Nephron progenitor cell (in vitro differentiated cells): Measurements from ENCODE around the gene AP1M2.

Source experiments
- DNase-seq: peaks from one replicate; pipeline ENCODE4 v3.0.0; 2021
- H3K27ac Mint-ChIP-seq: 2 replicates; pipeline ENCODE4 v1.8.0; 2021; ENCODE audit warnings: mild to moderate bottlenecking, moderate library complexity, mixed read lengths
- H3K27me3 Mint-ChIP-seq: 2 replicates; pipeline ENCODE4 v1.8.0; 2021; ENCODE audit warnings: mild to moderate bottlenecking, low read depth, mixed read lengths; ENCODE audit not compliant: poor library complexity
- H3K36me3 Mint-ChIP-seq: 2 replicates; pipeline ENCODE4 v1.8.0; 2021; ENCODE audit warnings: low read depth, mixed read lengths
- H3K4me1 Mint-ChIP-seq: 2 replicates; pipeline ENCODE4 v1.8.0; 2021; ENCODE audit warnings: mixed read lengths
- H3K4me3 Mint-ChIP-seq: 2 replicates; pipeline ENCODE4 v1.8.0; 2021; ENCODE audit warnings: mild to moderate bottlenecking, moderate library complexity, mixed read lengths
- H3K9me3 Mint-ChIP-seq: 2 replicates; pipeline ENCODE4 v1.8.0; 2021; ENCODE audit warnings: mild to moderate bottlenecking, moderate library complexity, mixed read lengths
- TF ChIP-seq, protein P1 (sequence below): fragments of 200-600 bp; sonication (generic); IDR thresholded peaks from 2 replicates; pipeline ENCODE4 v1.5.0; 2021; ENCODE audit warnings: antibody characterized with exemption

Gene AP1M2

GRCh38 chr19:10603873-10604459, 16.9 kb upstream of the AP1M2 start:
- peak overlapping the region; percentile 88 for H3K4me3 Mint-ChIP-seq
- no peak for DNase-seq
- peaks cover 31% of the 10 kb centered on the region for H3K27me3 Mint-ChIP-seq
- H3K4me1 Mint-ChIP-seq = peaks cover 19% of the 10 kb centered on the region
- TF ChIP-seq, protein P1, sequence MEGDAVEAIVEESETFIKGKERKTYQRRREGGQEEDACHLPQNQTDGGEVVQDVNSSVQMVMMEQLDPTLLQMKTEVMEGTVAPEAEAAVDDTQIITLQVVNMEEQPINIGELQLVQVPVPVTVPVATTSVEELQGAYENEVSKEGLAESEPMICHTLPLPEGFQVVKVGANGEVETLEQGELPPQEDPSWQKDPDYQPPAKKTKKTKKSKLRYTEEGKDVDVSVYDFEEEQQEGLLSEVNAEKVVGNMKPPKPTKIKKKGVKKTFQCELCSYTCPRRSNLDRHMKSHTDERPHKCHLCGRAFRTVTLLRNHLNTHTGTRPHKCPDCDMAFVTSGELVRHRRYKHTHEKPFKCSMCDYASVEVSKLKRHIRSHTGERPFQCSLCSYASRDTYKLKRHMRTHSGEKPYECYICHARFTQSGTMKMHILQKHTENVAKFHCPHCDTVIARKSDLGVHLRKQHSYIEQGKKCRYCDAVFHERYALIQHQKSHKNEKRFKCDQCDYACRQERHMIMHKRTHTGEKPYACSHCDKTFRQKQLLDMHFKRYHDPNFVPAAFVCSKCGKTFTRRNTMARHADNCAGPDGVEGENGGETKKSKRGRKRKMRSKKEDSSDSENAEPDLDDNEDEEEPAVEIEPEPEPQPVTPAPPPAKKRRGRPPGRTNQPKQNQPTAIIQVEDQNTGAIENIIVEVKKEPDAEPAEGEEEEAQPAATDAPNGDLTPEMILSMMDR = no peak
- no peaks in the 10 kb centered on the region for H3K9me3 Mint-ChIP-seq
- peak overlapping the region; percentile 91 for H3K27ac Mint-ChIP-seq
- H3K36me3 Mint-ChIP-seq = no peaks in the 10 kb centered on the region

GRCh38 chr19:10603084-10603872, 16.2 kb upstream of the AP1M2 start:
- Mint-ChIP-seq H3K4me3 (peak overlapping the region; percentile 88), H3K9me3 (no peaks in the 10 kb centered on the region), H3K36me3 (no peaks in the 10 kb centered on the region), H3K27ac (peak overlapping the region; percentile 91), H3K27me3 (peaks cover 37% of the 10 kb centered on the region), H3K4me1 (peaks cover 19% of the 10 kb centered on the region)
- DNase-seq = peak; percentile 33
- TF ChIP-seq, protein P1 = no peak

DNA sequence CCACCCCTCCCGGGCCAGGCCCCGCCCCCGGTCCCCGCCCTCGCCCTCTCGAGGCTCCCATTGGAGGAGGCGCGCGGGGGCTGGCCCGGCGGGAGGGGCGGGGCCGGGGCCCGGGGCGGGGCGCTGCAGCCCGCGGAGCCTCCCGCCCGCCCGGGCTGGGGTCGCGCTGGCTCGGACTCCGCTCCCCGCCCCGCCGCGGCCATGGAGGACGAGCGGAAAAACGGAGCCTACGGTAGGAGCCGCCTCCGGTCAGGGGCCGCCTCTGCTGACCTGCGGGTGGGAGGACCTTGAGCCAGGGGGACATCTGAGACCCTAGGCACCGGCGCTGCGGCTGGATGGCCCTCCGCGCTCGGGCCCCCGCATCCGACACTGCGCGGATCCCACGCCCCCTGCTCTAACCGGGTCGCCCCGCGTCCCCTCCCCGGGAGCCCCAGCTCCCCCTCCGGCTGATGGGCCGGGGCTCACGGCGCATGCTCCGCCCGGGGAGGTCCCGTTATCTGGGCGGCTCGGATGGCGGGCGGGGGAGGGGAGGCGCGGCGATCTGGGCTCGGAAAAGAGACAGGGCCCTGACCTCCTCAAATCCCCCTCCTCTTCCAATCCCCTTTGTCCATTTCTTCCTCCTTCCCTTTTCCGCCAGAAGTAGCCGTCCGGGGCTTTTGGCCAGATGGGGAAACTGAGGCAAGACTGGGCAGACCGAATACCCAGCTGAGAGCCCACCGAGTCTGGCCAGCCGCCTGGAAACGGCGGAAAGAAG, 15.4 kb upstream of the AP1M2 start:
- H3K36me3 Mint-ChIP-seq = no peaks in the 10 kb centered on the region
- no peaks in the 10 kb centered on the region for H3K9me3 Mint-ChIP-seq
- peak; percentile 90 for DNase-seq
- TF ChIP-seq, protein P1 = no peak
- peaks cover 19% of the 10 kb centered on the region for H3K4me1 Mint-ChIP-seq
- H3K27ac Mint-ChIP-seq = no peak overlapping the region
- H3K27me3 Mint-ChIP-seq = peaks cover 44% of the 10 kb centered on the region
- H3K4me3 Mint-ChIP-seq = peak overlapping the region; percentile 88

DNA sequence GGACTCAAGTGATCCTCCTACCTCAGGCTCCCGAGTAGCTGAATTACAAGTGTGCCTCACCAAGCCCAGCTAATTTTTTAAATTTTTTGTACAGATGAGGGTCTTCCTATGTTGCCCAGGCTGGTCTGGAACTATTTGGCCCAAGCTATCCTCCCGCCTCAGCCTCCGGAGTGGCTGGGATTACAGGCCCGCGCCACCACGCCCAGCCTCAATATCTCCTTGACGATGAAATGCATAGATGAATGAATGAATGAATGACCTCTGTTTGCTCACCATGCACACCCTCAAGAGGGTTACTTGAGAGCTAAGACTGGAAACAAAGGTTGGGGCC, 14.9 kb upstream of the AP1M2 start:
- Mint-ChIP-seq H3K4me1 (peaks cover 19% of the 10 kb centered on the region), H3K27me3 (peaks cover 50% of the 10 kb centered on the region), H3K36me3 (no peaks in the 10 kb centered on the region), H3K9me3 (no peaks in the 10 kb centered on the region), H3K4me3 (peak overlapping the region; percentile 77), H3K27ac (no peak overlapping the region)
- TF ChIP-seq, protein P1 = no peak
- DNase-seq = no peak

DNA sequence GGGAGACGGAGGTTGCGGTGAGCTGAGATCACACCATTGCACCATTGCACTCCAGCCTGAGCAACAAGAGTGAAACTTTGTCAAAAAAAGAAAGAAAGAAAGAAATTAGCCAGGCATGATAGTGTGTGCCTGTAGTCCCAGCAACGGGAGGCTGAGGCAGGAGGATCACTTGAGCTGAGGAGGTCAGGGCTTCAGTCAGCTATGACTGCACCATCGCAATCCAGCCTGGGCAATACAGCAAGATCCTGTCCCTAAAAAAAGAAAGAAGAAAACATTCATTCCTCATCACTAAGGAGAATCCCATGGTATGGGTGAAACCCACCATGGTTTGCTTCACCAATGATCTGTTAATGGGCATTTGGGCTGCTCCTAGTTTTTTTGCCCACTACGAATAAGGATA, 13.0 kb upstream of the AP1M2 start:
- no peaks in the 10 kb centered on the region for H3K36me3 Mint-ChIP-seq
- H3K4me1 Mint-ChIP-seq = peaks cover 19% of the 10 kb centered on the region
- TF ChIP-seq, protein P1 = no peak
- H3K27ac Mint-ChIP-seq = peak overlapping the region; percentile 79
- no peak overlapping the region for H3K4me3 Mint-ChIP-seq
- peaks cover 57% of the 10 kb centered on the region for H3K27me3 Mint-ChIP-seq
- no peak for DNase-seq
- H3K9me3 Mint-ChIP-seq = no peaks in the 10 kb centered on the region
